Measurements from ENCODE around the gene DRC7. TPM values are rescaled to one million over a fixed set of nuclear protein-coding genes. Genes with fewer than 3 reads are reported as not detected.

The DRC7 gene
- total and polyA plus RNA-seq, 7 donors, result not detected

GRCh38 chr16:57749856-57750452, 55.3 kb downstream of the DRC7 start:
- H3K4me1 ChIP-seq, result no peaks in the 10 kb centered on the region
- WGBS, 3 donors, result 87 to 88% (median 88%) methylated on average over 5 of the region's 5 CpGs
- H3K9me3 ChIP-seq, result no peaks in the 10 kb centered on the region
- no peak for TF ChIP-seq CTCF (IDR thresholded peaks at IDR 0.05)
- no peak overlapping the region for H3K4me3 ChIP-seq
- ATAC-seq (no peak), DNase-seq (peak in 1 of 2 donors; percentile 33)
- intact Hi-C loops (cut with DNase I), result loop anchor here in 1 of 2 donors (10.0 kb wide), 1 partner anchor 255 kb away; the partner anchor contains the start of genes USB1 and ZNF319
- H3K27ac ChIP-seq, result no peak overlapping the region
- H3K27me3 ChIP-seq (ENCODE audit: insufficient read depth in 3 of 3, low read length in 2 of 3), result no peaks in the 10 kb centered on the region
- H3K36me3 ChIP-seq (ENCODE audit: insufficient read depth in 1 of 2, low read depth in 1 of 2), result peaks cover 0 to 33% of the 10 kb centered on the region in 2 donors

GRCh38 chr16:57750796-57751538, 56.4 kb downstream of the DRC7 start:
- peaks cover 0 to 42% of the 10 kb centered on the region in 2 donors for H3K36me3 ChIP-seq (ENCODE audit: insufficient read depth in 1 of 2, low read depth in 1 of 2)
- intact Hi-C loops (cut with DNase I), result loop anchor here in 1 of 2 donors (10.0 kb wide), 1 partner anchor 254 kb away; the partner anchor contains the start of genes USB1 and ZNF319
- H3K9me3 ChIP-seq, result no peaks in the 10 kb centered on the region
- ATAC-seq (no peak), DNase-seq (peak in 1 of 2 donors; percentile 41)
- no peak overlapping the region for H3K4me3 ChIP-seq
- WGBS, 3 donors, result 90 to 94% (median 90%) methylated on average over 24 of the region's 24 CpGs
- no peak for TF ChIP-seq CTCF (IDR thresholded peaks at IDR 0.05)
- H3K27me3 ChIP-seq (ENCODE audit: insufficient read depth in 3 of 3, low read length in 2 of 3), result no peaks in the 10 kb centered on the region
- H3K4me1 ChIP-seq, result no peaks in the 10 kb centered on the region
- H3K27ac ChIP-seq, result no peak overlapping the region

GRCh38 chr16:57751539-57752202, 57.1 kb downstream of the DRC7 start:
- Histone ChIP-seq H3K4me1 (no peaks in the 10 kb centered on the region), H3K36me3 (ENCODE audit: insufficient read depth in 1 of 2, low read depth in 1 of 2) (peaks cover 0 to 43% of the 10 kb centered on the region in 2 donors), H3K27ac (no peak overlapping the region), H3K4me3 (no peak overlapping the region), H3K9me3 (no peaks in the 10 kb centered on the region), H3K27me3 (ENCODE audit: insufficient read depth in 3 of 3, low read length in 2 of 3) (no peaks in the 10 kb centered on the region)
- 87 to 89% (median 89%) methylated on average over 26 of the region's 26 CpGs for WGBS, 3 donors
- no peak for TF ChIP-seq CTCF (IDR thresholded peaks at IDR 0.05)
- intact Hi-C loops (cut with DNase I), result loop anchor here in 1 of 2 donors (10.0 kb wide), 1 partner anchor 253 kb away; the partner anchor contains the start of genes USB1 and ZNF319
- ATAC-seq, result no peak
- DNase-seq, result peak in 1 of 2 donors; percentile 37

- Histone ChIP-seq H3K4me3 (no peak overlapping the region), H3K36me3 (ENCODE audit: insufficient read depth in 1 of 2, low read depth in 1 of 2) (peaks cover 0 to 43% of the 10 kb centered on the region in 2 donors), H3K27ac (no peak overlapping the region), H3K9me3 (no peaks in the 10 kb centered on the region), H3K4me1 (peaks cover 2% of the 10 kb centered on the region), H3K27me3 (ENCODE audit: insufficient read depth in 3 of 3, low read length in 2 of 3) (no peaks in the 10 kb centered on the region)
- 76 to 86% (median 81%) methylated on average over 6 of the region's 6 CpGs for WGBS, 3 donors
- peak in 1 of 2 donors; percentile 10 for DNase-seq
- ATAC-seq, result no peak
- TF ChIP-seq CTCF (IDR thresholded peaks at IDR 0.05), result no peak
- intact Hi-C loops (cut with DNase I), result loop anchor here in 1 of 2 donors (10.0 kb wide), 1 partner anchor 253 kb away; the partner anchor contains the start of genes USB1 and ZNF319
These were observed 57.6 kb downstream of the DRC7 start for GRCh38 chr16:57752203-57752580.

Data from psoas muscle (tissue), 8 donors.